DMS 273 treated with DMSO at 0.1 percent for 48 hours (cell line): Measurements from ENCODE around the gene LRRC72.
"Not testable (repeated sequence)": the region's sequence is repeated elsewhere in the genome, so short reads cannot be mapped to it uniquely, and the experiment has no call there.

Experiments used
- DNase-seq: peaks from one replicate; lab custom pipeline; 2025; lab: John Stamatoyannopoulos, UW

Gene LRRC72

DNA sequence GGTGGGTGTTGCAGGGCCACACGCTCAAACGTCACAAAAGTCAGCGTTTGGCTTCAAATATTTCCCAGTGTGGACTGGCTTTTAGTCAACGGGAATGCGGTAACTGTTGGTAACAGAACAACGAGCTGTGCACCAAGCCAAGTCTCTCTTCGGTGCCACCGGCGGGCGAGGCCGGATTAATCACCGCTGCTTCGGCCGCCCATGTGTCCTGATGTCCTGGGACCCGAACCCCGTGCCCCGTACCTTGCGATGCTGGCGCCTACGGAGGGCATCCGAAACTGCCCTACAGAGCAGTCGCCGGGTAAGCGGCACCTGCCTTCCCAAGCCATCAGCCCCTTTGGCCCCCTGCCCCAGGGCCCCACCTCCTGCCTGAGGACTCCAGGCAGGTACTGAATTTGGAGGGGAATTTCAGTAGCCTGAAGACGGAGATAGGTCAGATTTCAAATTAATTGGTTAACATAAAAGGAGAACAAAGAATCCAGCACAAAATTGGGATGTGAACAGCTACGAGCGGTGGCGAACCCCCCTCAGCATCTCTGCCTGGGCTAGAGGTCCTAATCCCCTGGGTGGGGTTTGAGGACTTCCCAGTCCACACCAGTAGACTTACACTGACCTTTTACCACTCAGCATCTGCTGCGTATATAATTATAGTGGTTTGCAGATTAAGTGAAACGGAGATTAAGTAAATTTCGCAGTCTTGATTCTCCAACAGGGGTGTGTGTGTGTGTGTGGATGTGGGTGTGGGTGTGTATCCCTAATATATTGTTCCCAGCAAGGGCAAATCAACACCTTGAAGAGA, at the start of gene LRRC72:
Gene LRRC72, plus strand, starts transcription at position 84 of the 799 bp plus-strand sequence. Its CDS starts 128 bp downstream, at position 212.
- no peak for DNase-seq

DNA sequence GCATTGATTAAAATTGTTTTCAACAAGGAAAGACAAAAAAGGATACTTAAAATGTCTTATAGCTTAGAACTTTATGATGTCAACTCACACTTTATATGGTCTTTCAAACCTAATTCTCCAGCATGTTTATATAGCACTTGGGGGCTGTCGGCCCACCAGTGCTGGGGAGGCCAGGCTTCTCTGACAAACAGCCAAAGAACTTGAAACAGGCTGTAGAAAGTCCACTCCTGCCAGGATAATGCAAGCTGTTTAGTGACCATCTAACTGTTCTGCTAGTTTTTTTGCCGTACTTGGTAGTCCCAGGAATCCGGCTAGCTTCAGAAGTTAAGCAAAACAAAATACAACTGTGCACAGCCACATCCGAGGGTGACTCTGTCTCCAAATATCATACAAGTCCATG, 47.5 kb upstream of the LRRC72 start:
- no peak for DNase-seq

DNA sequence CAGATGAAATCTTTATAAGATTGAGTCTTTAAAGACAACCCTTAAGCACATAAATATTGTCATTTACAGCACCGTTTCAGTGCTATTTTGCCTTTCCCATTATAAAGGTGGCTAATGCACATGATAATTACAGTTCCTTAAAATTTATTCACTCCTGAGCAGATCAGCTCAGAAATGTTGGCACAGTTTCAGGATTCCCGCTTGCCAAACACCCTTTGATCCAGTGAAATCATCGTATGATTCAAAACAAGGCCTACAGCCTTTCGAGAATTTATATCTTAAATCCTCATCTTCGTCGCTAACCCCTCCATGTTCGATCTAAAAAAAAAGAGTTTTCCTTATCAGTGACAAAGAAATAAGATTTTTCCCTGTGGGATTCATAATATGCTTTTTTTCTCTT, 47.0 kb upstream of the LRRC72 start:
- no peak for DNase-seq

DNA sequence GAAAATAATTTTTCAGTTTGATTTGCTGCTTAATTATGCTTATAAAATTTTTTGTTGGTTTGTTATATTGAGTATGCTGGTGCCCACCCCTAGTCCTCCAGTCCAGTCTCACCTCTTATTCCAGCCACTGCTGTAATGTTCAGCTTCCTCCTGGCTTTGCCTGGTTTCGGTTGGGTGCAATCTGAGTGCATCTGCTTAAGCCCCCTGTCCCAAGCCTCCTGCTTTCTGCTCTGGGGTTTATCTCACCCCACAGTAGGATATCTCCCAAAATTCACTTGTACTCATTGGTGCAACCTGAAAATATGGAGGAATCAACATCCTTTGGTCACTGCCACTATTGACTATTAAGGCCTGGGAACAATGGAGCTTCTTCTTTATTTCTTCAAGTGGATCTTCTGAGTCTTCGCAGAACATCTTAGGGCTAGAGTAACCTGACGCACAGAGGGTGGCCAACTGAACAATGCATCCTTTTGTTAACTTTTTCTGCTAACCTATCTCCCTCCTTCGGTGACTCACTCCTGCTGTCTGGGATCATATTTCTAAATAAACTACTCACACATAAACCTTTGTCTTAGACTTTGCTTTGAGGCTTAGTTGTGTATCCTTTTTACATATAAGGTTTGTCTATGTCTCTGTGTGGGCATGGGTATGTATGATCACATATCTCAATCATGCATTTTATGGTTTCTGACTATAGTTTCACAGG, 42.0 kb upstream of the LRRC72 start:
- no peak for DNase-seq

DNA sequence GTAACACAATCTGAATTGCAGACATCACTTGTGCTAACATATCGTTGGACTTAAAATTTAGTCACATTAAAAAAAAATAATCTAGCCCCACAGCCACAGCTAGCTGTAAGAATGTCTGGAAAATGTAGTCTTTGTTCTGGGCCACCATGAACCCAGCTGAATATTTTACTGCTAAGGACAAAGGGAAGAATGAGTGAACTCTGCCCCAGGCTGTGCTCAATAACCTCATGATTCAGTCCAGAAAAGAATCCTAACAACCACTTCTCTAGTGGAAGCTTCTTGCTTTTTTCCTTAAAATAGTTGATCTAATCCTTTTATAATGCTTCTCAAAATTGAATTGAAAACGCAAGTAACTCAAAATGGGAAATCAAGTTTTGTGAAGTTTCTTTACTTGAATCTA, 35.5 kb upstream of the LRRC72 start:
- DNase-seq, result no peak

DNA sequence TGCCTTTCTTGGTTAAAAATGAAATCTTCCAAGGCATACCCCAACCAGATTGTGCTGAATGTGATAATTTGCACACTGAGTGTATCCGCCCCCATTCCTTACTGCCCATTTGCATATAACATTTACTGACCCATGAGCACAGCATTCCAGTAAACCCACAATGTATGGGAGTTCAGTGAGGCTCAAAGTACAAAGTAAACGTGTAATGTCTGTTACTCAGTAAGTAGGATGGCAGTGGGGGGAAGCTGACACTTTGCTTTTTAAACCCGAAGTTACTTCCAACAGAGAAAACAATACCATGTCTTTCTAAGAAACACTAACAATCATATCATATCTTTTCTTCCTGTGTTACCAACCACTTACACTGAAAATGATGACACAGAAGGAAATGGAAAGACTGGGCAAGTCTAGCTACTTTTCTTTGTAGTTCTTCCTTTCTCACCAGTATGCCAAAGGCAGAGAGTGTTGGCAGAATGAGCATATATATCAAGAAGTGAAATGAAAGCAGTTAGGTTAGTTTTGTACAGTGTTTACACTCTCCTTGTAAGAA, 34.0 kb upstream of the LRRC72 start:
- DNase-seq, result no peak

DNA sequence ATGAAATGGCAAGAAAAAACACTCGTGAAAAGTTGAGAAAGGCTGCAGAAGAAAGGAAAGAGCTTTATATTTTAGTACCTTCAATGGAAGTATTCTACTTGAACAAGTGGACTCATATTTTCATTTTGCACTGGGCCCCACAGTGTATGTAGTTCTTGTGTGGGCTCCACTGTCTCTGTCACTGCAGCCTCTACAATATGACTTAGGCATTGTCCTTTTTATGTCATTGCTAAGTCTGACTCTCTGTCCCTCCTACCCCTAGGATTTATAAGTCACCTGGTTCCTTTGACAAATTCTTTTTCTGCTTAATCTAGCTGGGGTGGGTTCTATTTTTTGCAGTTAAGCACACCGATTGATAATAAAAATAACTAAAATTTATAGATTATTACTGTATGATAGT, 33.4 kb upstream of the LRRC72 start:
- no peak for DNase-seq

DNA sequence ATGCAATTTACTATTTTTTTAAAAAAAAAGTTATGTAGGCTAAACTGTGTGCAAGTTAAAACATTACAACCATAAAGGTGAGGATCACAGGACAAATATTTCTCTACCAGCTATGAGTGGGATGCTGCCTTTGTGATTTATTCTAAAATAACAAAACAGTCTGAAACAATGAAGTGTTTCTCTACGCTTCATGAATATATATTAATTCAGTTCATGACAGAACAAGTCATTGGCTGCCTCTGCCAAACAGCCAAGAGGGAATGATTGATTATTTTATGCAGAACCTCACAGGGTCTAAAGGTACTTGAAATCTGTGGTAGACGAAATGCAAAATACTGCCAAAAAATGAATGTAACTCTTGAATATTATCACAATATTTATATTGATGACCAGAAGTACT, 32.1 kb upstream of the LRRC72 start:
- DNase-seq, result no peak

DNA sequence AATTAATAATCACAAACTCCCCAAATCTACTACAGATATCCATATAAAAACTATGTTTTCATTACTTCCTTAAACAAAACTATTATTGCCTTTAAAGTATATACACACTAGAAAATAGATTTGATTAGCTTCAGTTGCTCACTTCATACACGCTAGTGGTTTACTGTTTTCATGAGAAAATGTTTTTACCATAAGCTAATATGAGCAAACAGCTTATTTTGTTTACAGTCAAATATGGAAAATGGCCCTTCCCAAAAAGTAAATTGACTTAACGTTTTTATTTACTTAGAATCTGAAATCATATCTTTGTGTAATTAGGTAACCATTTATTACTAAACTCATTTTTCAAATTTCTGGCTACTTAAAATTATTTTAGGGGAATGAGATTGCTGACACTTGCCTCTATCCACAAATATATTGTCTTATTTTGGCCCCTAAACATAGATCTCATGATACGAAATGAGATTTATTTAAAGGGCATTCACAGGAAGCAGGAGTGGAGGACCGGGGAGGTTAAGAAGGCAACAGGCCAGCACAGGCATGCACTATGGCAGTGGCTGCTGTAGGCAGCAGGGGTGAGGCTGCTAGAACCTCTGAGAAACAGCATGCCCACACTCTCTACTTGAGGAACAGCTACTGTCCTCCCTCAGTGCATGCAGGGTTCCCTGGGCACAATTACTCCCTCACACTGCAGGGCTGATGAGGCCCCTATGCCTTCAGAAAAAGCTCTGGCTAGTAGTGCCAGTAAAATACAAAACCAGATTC, 31.5 kb upstream of the LRRC72 start:
- no peak for DNase-seq

DNA sequence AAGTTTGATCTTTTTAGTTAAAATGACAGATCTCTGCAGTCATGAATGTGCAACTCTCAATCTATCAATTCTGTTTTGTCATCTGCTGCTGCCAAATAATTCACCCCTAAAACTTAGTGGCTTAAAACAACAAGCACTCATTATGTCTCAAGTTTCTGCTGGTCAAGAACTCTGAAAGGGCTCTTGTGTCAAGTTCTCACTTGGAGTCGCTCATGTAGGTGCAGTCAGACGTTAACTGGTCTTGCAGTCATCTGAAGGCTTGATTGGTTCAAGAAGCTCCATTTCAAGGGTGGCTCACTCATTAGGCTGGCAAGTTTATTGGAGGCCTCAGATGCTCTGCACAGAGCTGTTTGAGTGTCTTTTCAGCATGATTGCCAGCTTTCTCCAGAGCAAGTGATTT, 28.5 kb upstream of the LRRC72 start:
- DNase-seq, result no peak

DNA sequence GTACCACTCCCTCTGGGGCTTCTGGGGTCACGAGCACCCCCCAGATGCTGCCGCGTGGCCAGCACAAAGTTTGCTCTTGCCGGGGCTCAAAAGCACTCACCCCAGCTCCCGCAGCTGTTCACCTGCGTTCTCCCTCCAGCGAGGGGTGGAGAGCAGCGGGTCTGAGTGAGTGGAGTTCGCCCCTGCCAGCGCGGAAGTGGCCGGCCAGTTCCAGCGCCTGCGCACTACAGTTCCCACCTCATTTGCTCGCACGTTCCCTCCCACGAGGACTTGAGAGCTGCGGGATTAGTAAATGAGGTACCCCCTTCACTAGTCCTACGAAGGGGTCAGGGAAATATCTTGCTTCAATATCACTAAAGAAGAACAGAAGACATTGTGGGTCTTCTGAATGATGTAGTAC, 24.3 kb upstream of the LRRC72 start:
- DNase-seq, result no peak

DNA sequence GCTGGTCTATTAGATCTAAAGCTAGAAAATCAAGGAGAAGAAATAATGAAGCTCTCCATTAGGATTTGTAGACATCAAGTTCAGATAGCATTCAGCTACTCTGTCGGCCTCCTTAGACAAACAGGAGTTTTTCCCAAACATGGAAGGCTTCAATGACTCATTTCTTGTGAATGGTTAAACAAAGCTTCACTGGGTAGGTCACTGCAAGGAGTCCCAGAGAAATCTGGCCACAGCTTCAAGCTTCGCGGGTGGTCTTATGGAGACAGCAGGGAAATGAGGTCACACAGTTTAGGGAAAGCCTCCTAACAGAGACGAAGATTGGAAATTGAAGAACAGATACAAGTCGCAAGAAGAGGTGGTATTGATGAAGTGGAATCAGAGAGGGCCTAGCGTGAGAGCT, 22.6 kb upstream of the LRRC72 start:
- DNase-seq, result no peak

DNA sequence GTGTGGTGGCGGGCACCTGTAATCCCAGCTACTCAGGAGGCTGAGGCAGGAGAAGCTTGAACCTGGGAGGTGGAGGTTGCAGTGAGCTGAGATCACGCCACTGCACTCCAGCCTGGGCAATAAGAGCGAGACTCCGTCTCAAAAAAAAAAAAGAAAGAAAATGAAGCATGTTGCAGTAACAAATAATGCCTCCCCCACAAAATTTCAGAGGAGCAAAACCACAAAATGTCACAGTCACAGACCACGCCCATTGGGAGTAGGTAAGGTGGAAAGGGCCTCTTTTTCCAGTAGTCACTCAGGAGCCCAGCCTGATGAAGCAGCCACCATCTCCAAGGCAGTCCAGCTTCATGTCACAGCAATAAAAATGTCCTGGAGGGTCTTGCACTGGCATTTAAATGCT, 20.2 kb upstream of the LRRC72 start:
- DNase-seq, result not testable (repeated sequence)

DNA sequence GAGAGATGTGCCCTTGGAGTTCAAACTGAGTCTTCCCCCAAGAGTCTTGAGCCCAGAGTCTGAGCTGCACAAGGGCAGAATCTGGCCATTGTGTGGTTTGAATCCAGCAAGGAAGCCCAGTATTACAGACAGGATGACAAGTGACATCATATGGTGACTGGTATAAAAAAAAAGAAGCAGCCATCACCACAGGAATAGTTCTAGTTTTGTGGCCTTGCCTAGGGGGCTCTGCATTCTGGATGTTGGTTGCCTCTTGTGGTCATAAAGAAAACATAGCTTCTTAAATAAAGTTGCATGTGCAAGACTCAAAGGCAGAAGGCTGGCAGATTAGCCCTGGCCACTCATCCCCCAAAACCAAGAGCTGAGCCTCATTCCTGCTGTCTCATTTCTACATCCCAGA, 16.8 kb upstream of the LRRC72 start:
- DNase-seq, result no peak

DNA sequence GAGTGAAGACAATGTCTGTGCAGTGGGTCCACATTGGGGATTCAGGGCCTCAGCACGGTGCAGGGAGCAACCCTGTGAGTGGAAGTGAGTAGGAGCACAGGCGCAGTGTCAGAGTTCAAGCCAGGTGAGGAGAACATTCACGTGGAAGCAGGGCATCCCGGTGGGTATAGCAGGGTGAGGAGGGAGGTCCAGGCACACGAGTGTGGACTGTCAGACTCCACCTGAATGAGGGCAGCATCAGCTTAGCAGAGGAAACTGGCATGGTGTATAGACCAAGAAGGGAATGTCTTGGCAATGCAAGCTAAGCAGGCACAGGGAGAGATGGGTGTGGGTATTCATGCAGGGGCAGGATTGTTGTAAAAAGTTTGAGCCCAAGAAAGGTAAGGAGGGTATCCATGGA, 15.3 kb upstream of the LRRC72 start:
- DNase-seq, result no peak

DNA sequence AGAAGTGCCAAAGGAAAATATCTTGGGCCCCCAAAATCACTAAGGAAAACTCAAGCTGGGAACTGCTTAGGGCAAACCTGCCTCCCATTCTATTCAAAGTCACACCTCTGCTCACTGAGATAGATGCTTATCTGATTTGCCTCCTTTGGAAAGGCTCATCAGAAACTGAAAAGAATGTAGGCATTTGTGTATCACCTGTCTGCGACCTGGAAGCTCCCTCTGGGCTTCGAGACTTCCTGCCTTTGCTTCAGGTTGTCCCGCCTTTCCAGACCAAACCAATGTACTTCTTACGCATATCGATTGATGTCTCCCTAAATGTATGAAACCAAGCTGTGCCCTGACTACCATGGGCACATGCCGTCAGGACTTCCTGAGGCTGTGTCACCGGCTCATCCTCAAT, 14.5 kb upstream of the LRRC72 start:
- no peak for DNase-seq

DNA sequence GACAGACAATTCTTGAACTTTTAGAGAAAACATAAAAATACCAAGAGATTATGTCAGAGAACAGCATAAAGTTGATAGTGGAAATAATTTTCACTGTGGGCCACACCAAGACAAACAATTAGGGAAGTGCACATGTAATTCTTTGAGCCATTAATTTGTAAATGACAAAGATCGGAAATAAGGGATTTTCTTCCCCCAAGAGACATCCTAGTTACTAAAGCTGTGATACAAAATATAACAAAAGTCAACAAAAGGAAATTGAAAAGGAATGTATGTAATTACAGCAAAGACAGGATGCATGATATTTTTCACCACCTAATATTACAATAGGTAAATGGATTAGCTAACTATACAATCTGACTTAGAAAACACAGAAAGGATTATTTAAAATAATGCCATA, 12.4 kb upstream of the LRRC72 start:
- no peak for DNase-seq

DNA sequence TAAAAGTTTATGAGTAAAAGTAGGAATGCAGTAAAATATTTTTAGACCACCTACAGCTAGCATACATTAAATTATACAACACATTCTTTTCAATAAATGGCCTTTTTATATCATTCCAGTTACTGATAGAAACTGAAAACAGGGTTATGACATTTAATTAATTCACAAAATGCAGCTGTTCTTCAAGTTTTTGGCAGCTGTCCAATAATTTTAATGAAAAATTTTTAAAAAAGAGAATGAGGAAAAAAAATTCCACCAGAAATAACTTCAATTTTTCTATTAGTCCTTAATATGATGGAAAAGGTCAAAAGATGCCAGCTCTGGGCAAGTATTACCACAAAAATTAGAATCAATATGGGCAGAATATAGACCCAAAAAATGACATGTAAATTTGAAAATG, 11.9 kb upstream of the LRRC72 start:
- no peak for DNase-seq

DNA sequence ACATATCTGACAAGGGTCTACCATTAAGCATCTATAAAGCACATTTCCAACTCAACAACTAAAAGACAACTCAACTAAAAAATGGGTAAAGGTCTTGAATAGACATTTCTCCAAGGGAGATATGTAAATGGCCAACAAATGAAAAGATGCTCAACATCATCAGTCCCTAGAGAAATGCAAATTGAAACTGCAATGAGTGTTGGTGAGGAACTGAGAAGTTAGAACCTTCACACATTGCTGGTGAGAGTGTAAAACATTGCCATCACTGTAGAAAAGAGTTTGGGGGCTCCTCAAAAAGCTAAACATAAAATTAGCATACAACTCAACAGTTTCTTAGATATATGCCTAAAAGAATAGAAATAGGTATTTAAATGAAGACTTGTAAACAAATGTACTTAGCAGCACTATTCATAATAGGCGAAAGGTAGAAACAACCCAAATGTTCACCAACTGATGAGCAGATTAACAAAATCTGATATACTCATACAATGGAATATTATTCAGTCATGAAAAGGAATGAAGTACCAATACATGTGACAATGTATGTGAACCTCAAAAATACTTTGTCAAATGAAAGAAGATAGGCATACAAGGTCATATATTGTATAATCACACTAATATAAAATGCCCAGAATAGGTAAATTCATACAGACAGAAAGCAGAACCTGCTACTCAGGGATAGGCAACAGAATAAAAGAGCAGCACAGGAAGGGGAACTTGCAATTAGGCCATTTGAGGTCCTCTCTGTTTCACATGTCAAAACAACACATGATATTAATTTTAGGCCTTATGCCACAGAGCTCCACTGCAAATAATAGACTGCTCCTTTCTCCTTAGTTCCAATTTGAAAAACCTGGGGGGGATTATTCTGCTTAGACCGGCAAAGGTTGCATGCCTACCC, 10.6 kb upstream of the LRRC72 start:
- DNase-seq, result no peak

DNA sequence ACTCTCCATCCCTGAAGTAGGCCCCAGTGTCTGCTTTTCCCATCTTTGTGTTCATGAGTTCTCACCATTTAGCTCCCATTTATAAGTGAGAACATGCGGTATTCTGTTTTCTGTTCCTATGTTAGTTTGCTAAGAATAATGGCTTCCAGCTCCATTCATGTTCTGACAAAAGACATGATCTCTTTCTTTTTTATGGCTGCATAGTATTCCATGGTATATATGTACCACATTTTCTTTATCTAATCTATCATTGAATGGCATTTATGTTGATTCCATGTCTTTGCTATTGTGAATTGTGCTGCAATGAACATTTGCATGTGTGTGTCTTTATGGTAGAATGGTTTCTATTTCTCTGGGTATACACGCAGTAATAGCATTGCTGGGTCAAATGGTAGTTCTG, 6.6 kb upstream of the LRRC72 start:
- DNase-seq, result not testable (repeated sequence)

DNA sequence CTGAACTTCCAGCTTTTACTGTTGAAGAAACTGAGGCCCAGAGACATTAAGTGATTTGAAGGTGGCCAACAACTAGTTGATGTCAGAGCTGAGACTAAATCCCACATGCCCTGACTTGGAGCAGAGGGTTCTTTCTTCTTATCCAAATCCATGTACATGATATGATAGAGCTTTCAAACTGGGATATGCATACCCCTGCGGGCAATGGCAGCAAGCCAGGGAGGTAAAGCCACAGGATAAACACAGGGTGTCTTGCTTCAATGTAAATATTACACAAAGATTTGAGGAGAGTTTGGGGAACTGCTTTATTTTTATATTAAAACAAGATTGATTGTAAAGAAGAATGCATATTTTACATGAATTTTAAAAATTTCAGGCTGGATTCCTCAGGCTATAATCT, 2.3 kb upstream of the LRRC72 start:
- DNase-seq, result no peak

DNA sequence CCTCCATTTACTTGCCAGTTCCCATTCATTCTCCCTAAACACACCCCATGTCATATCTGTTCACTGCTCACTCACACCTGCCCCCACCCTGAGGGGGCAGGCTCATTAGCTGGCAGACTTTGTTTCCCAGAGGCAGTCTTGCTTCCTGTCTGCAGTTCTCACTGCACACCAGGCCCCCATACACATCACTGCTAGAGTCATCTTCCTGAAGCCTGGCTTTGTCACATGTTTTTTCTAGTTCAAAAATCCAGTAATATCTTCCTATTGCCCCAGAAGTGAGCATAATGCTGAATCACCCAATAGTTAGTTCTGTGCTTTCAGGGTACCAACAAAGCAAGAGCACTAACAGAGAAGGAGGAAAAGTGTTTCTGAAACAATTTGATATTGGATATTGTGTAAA, 1.9 kb downstream of the LRRC72 start:
- DNase-seq, result no peak
